CD4-positive, CD25-positive, alpha-beta regulatory T cell (primary cell): ENCODE data around the gene CHRNE. TPM values are rescaled to one million over a fixed set of nuclear protein-coding genes. Genes with fewer than 3 reads are reported as not detected.

Experiments used
- ATAC-seq, 2 donors: fragments of 150-1000 bp; cut with Tn5 transposase; one replicate each; pipeline ENCODE4 v1.10.0; 2021; ENCODE audit warnings: low read depth in 2 of 2, moderate number of reproducible peaks in 2 of 2, moderate library complexity in 1 of 2
- DNase-seq, 3 donors: peaks; one replicate each; pipeline versions ENCODE4 v3.0.0 to v3.0.0-alpha.2; 2012 to 2022; ENCODE audit warnings: mixed read lengths in 1 of 3
- H3K27ac ChIP-seq: one replicate; pipeline ENCODE4 v1.7.0; 2013; ENCODE audit warnings: mild to moderate bottlenecking, low read length; ENCODE audit not compliant: insufficient read depth, poor library complexity, severe bottlenecking
- H3K27me3 ChIP-seq: one replicate; pipeline ENCODE4 v1.7.0; 2013; ENCODE audit warnings: low read length; ENCODE audit not compliant: control insufficient read depth, insufficient read depth
- H3K36me3 ChIP-seq: one replicate; pipeline ENCODE4 v1.7.0; 2013; ENCODE audit warnings: mild to moderate bottlenecking, low read length, moderate library complexity; ENCODE audit not compliant: control insufficient read depth, insufficient read depth
- H3K4me1 ChIP-seq: 2 replicates; pipeline ENCODE4 v1.7.0; 2013; ENCODE audit warnings: mild to moderate bottlenecking, low read length; ENCODE audit not compliant: insufficient read depth, control insufficient read depth, poor library complexity, severe bottlenecking
- H3K4me3 ChIP-seq: one replicate; pipeline ENCODE4 v1.7.0; 2013; ENCODE audit warnings: low read depth, mild to moderate bottlenecking, low read length, moderate library complexity
- H3K9me3 ChIP-seq, 2 experiments: 1 replicate in 1 of 2; 2 replicates in 1 of 2; pipeline ENCODE4 v1.7.0; 2013; ENCODE audit warnings: low read length in 2 of 2, mild to moderate bottlenecking in 1 of 2, moderate library complexity in 1 of 2; ENCODE audit not compliant: control insufficient read depth in 2 of 2
- H3K27ac Mint-ChIP-seq, 3 donors: one replicate each; pipeline ENCODE4 v1.8.0; 2020 to 2022; ENCODE audit warnings: mild to moderate bottlenecking in 3 of 3, mixed read lengths in 3 of 3, moderate library complexity in 2 of 3
- H3K27me3 Mint-ChIP-seq: one replicate; pipeline ENCODE4 v1.8.0; 2022; ENCODE audit warnings: mild to moderate bottlenecking, mixed read lengths
- H3K36me3 Mint-ChIP-seq: one replicate; pipeline ENCODE4 v1.8.0; 2020; ENCODE audit warnings: mixed read lengths
- H3K4me1 Mint-ChIP-seq, 4 donors: one replicate each; pipeline ENCODE4 v1.8.0; 2020 to 2022; ENCODE audit warnings: mixed read lengths in 4 of 4, mild to moderate bottlenecking in 1 of 4
- H3K4me3 Mint-ChIP-seq, 4 donors: one replicate each; pipeline ENCODE4 v1.8.0; 2020 to 2022; ENCODE audit warnings: mild to moderate bottlenecking in 4 of 4, mixed read lengths in 4 of 4, moderate library complexity in 3 of 4
- H3K9me3 Mint-ChIP-seq, 7 donors: one replicate each; pipeline ENCODE4 v1.8.0; 2020 to 2022; ENCODE audit warnings: mixed read lengths in 7 of 7, mild to moderate bottlenecking in 3 of 7, moderate library complexity in 2 of 7
- polyA plus RNA-seq, 4 donors: library from polyadenylated mRNA; unstranded; fragments of 300-500 nt; fragmentation: Illumina TruSeq; gene quantifications; one replicate each; pipeline ENCODE4 v1.2.3, GENCODE V29; 2021
- total RNA-seq: library from RNA; stranded (reverse); gene quantifications from one replicate; pipeline ENCODE4 v1.2.3, GENCODE V29; 2022

CHRNE gene
- 3.8 TPM for total RNA-seq
- polyA plus RNA-seq, result under 1 TPM in 2 of 4 donors, not detected in 2; 0.15 to 0.25 TPM

- H3K4me3 Mint-ChIP-seq, result peak within 1 kb of the TSS; percentile 60 to 89 (median 70)
- peak within 1 kb of the TSS; percentile 53 for H3K4me3 ChIP-seq
- H3K27me3 Mint-ChIP-seq, result peaks cover 27% of the 10 kb centered on the region
- H3K27ac ChIP-seq, result no peak within 1 kb of the TSS
- ATAC-seq (peak; percentile 34 to 40), DNase-seq (peak; percentile 71 to 88 (median 73))
- no peaks in the 10 kb centered on the region for H3K9me3 ChIP-seq
- H3K36me3 ChIP-seq, result no peaks in the 10 kb centered on the region
- no peaks in the 10 kb centered on the region for H3K36me3 Mint-ChIP-seq
- H3K27ac Mint-ChIP-seq, result peak within 1 kb of the TSS; percentile 69 to 79 (median 72)
- H3K27me3 ChIP-seq, result no peaks in the 10 kb centered on the region
- peaks cover 0 to 43% (median 21%) of the 10 kb centered on the region in 4 donors for H3K4me1 Mint-ChIP-seq
- H3K4me1 ChIP-seq, result peaks cover 44% of the 10 kb centered on the region
- peaks cover 0 to 4% (median 0%) of the 10 kb centered on the region in 7 donors for H3K9me3 Mint-ChIP-seq
These were observed at the start of gene CHRNE for GRCh38 chr17:4903051-4903818. Gene CHRNE (minus strand): TSS chr17:4903098. CDS start chr17:4903063, 35 bp downstream.

DNA sequence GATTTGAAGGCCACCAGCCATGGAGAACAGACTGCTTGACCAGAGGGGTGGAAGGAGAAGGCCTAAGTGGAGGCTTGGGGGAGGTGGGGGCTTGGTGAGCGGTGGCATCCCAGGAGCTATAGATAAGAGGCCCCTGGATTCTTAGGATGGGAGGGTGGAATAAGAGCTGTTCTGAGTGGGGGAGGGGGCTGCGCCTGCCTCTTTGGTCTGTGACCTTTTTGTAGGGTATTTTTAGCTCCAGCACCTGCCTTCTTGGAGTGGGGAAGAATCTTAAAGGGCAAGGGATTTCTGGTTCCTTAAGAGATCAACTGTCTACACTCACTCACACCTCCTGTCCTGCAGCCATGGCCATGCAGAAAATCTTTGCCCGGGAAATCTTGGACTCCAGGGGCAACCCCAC, 48.6 kb upstream of the CHRNE start:
- H3K27ac ChIP-seq, result no peak overlapping the region

GRCh38 chr17:4950746-4951204, 47.9 kb upstream of the CHRNE start, which contains the start of gene ENO3:
Gene ENO3 (plus strand): TSS chr17:4951119. CDS start chr17:4951830, 711 bp downstream.
- peaks cover 0 to 1% (median 0%) of the 10 kb centered on the region in 7 donors for H3K9me3 Mint-ChIP-seq
- ATAC-seq (no peak), DNase-seq (no peak)
- Histone ChIP-seq H3K27ac (peak within 1 kb of the TSS; percentile 97), H3K4me3 (no peak within 1 kb of the TSS), H3K36me3 (peaks cover 13% of the 10 kb centered on the region), H3K4me1 (peaks cover 32% of the 10 kb centered on the region), H3K9me3 (no peaks in the 10 kb centered on the region), H3K27me3 (no peaks in the 10 kb centered on the region)
- H3K27me3 Mint-ChIP-seq, result peaks cover 4% of the 10 kb centered on the region
- peaks cover 0 to 29% (median 14%) of the 10 kb centered on the region in 4 donors for H3K4me1 Mint-ChIP-seq
- peaks cover 10% of the 10 kb centered on the region for H3K36me3 Mint-ChIP-seq
- H3K4me3 Mint-ChIP-seq, result peak within 1 kb of the TSS; percentile 84 to 94 (median 86)
- peak within 1 kb of the TSS; percentile 77 to 90 (median 77) for H3K27ac Mint-ChIP-seq

More for the DNA sequence above, 48.6 kb upstream of the CHRNE start:
- H3K36me3 ChIP-seq, result peaks cover 6% of the 10 kb centered on the region
- Mint-ChIP-seq H3K27me3 (peaks cover 4% of the 10 kb centered on the region), H3K27ac (peak overlapping the region in 1 of 3 donors; percentile 66), H3K4me3 (peak overlapping the region; percentile 47 to 94 (median 86)), H3K4me1 (peaks cover 0 to 28% (median 12%) of the 10 kb centered on the region in 4 donors), H3K36me3 (peaks cover 6% of the 10 kb centered on the region), H3K9me3 (peaks cover 0 to 1% (median 0%) of the 10 kb centered on the region in 7 donors)
- no peak for DNase-seq
- peaks cover 25% of the 10 kb centered on the region for H3K4me1 ChIP-seq
- no peak for ATAC-seq
- no peaks in the 10 kb centered on the region for H3K9me3 ChIP-seq
- no peak overlapping the region for H3K4me3 ChIP-seq
- no peaks in the 10 kb centered on the region for H3K27me3 ChIP-seq

DNA sequence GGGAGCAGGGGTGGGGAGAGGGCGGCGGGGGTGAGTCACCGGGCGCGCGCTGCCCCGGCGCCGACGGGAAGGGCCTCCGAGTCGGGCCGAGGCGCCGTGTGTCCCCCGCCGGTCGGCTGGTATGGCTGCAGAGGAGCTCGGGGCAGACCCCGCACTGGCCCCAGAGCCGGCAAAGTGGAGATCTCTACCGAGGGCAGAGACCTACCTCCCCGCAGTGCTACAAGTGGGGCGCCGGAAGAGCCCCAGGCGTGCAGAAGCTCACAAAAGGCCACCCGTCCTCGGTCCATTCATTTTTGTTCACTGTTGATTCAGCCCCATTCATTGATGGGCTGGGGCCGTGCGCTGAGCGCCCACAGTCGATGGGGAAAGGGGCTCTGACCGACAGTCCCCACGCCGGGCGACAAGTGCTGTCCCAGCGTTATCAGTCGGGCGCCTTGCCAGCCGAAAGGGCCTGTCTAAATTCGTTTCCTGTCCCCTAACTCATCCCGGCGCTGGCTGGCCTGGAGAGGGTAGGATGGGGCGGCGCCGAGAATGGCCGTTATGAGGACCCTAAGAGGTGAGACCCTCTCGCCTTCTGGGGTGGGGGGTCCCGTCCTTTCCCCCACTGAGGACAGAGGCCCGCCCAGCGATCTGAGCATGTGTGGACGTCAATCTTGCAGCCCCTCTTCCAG, 47.3 kb upstream of the CHRNE start:
- peaks cover 0 to 1% (median 0%) of the 10 kb centered on the region in 7 donors for H3K9me3 Mint-ChIP-seq
- peaks cover 19% of the 10 kb centered on the region for H3K36me3 ChIP-seq
- H3K27me3 Mint-ChIP-seq, result peaks cover 4% of the 10 kb centered on the region
- no peaks in the 10 kb centered on the region for H3K9me3 ChIP-seq
- H3K27ac Mint-ChIP-seq, result peak overlapping the region in 2 of 3 donors; percentile 77 to 90
- ATAC-seq (peak; percentile 2 to 4), DNase-seq (peak in 2 of 3 donors; percentile 29 to 65)
- H3K36me3 Mint-ChIP-seq, result peaks cover 16% of the 10 kb centered on the region
- H3K4me3 Mint-ChIP-seq, result peak overlapping the region; percentile 84 to 94 (median 86)
- peaks cover 38% of the 10 kb centered on the region for H3K4me1 ChIP-seq
- peaks cover 0 to 35% (median 19%) of the 10 kb centered on the region in 4 donors for H3K4me1 Mint-ChIP-seq
- H3K27ac ChIP-seq, result peak overlapping the region; percentile 97
- H3K4me3 ChIP-seq, result no peak overlapping the region
- H3K27me3 ChIP-seq, result no peaks in the 10 kb centered on the region

- Histone ChIP-seq H3K36me3 (peaks cover 23% of the 10 kb centered on the region), H3K27me3 (no peaks in the 10 kb centered on the region), H3K4me1 (peaks cover 45% of the 10 kb centered on the region), H3K27ac (peak overlapping the region; percentile 97), H3K4me3 (peak overlapping the region; percentile 86), H3K9me3 (no peaks in the 10 kb centered on the region)
- H3K36me3 Mint-ChIP-seq, result peaks cover 20% of the 10 kb centered on the region
- peaks cover 0 to 42% (median 25%) of the 10 kb centered on the region in 4 donors for H3K4me1 Mint-ChIP-seq
- peak overlapping the region; percentile 95 to 99 (median 98) for H3K4me3 Mint-ChIP-seq
- peak overlapping the region; percentile 83 to 97 (median 90) for H3K27ac Mint-ChIP-seq
- H3K9me3 Mint-ChIP-seq, result peaks cover 0 to 1% (median 0%) of the 10 kb centered on the region in 7 donors
- peak; percentile 71 to 94 (median 83) for DNase-seq
- H3K27me3 Mint-ChIP-seq, result peaks cover 4% of the 10 kb centered on the region
- ATAC-seq, result peak; percentile 28 to 29
These were observed 46.6 kb upstream of the CHRNE start for GRCh38 chr17:4949321-4950074.

GRCh38 chr17:4948931-4949320, 46.0 kb upstream of the CHRNE start:
- H3K36me3 Mint-ChIP-seq, result peaks cover 23% of the 10 kb centered on the region
- H3K27me3 Mint-ChIP-seq, result peaks cover 4% of the 10 kb centered on the region
- Histone ChIP-seq H3K27ac (peak overlapping the region; percentile 97), H3K36me3 (peaks cover 23% of the 10 kb centered on the region), H3K4me3 (peak overlapping the region; percentile 86), H3K27me3 (no peaks in the 10 kb centered on the region), H3K9me3 (no peaks in the 10 kb centered on the region), H3K4me1 (peaks cover 51% of the 10 kb centered on the region)
- peak; percentile 28 to 39 for ATAC-seq
- DNase-seq, result peak; percentile 66 to 88 (median 80)
- H3K4me1 Mint-ChIP-seq, result peaks cover 0 to 47% (median 31%) of the 10 kb centered on the region in 4 donors
- H3K27ac Mint-ChIP-seq, result peak overlapping the region; percentile 83 to 97 (median 94)
- peaks cover 0 to 3% (median 0%) of the 10 kb centered on the region in 7 donors for H3K9me3 Mint-ChIP-seq
- peak overlapping the region; percentile 95 to 99 (median 98) for H3K4me3 Mint-ChIP-seq
